Measurements from ENCODE around the gene MRPL44.

The MRPL44 gene

GRCh38 chr2:223928113-223929006 lies 28.9 kb upstream of the MRPL44 start:
- H3K4me3 ChIP-seq (replicated peaks; ENCODE audit: insufficient read depth, low read length), result no peak overlapping the region
- no peaks in the 10 kb centered on the region for H3K27me3 ChIP-seq (ENCODE audit: insufficient read depth, poor library complexity, severe bottlenecking)
- no peak overlapping the region for H3K27ac ChIP-seq (replicated peaks)
- DNase-seq (ENCODE audit: low read depth in 1 of 2, low spot score in 1 of 2), result no peak
- TF ChIP-seq SPI1 (IDR thresholded peaks at IDR 0.05; ENCODE audit: borderline replicate concordance, low read depth), result no peak
- no peak for TF ChIP-seq POLR2AphosphoS5 (IDR thresholded peaks at IDR 0.05; ENCODE audit: low read depth)
- no peak for TF ChIP-seq CTCF (IDR thresholded peaks at IDR 0.05; ENCODE audit: insufficient read depth, low read length)
- TF ChIP-seq, protein P1, sequence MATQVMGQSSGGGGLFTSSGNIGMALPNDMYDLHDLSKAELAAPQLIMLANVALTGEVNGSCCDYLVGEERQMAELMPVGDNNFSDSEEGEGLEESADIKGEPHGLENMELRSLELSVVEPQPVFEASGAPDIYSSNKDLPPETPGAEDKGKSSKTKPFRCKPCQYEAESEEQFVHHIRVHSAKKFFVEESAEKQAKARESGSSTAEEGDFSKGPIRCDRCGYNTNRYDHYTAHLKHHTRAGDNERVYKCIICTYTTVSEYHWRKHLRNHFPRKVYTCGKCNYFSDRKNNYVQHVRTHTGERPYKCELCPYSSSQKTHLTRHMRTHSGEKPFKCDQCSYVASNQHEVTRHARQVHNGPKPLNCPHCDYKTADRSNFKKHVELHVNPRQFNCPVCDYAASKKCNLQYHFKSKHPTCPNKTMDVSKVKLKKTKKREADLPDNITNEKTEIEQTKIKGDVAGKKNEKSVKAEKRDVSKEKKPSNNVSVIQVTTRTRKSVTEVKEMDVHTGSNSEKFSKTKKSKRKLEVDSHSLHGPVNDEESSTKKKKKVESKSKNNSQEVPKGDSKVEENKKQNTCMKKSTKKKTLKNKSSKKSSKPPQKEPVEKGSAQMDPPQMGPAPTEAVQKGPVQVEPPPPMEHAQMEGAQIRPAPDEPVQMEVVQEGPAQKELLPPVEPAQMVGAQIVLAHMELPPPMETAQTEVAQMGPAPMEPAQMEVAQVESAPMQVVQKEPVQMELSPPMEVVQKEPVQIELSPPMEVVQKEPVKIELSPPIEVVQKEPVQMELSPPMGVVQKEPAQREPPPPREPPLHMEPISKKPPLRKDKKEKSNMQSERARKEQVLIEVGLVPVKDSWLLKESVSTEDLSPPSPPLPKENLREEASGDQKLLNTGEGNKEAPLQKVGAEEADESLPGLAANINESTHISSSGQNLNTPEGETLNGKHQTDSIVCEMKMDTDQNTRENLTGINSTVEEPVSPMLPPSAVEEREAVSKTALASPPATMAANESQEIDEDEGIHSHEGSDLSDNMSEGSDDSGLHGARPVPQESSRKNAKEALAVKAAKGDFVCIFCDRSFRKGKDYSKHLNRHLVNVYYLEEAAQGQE (IDR thresholded peaks at IDR 0.05; ENCODE audit: insufficient replicate concordance, low read depth), result no peak
- TF ChIP-seq GABPA (IDR thresholded peaks at IDR 0.05; ENCODE audit: low read depth), result no peak

DNA sequence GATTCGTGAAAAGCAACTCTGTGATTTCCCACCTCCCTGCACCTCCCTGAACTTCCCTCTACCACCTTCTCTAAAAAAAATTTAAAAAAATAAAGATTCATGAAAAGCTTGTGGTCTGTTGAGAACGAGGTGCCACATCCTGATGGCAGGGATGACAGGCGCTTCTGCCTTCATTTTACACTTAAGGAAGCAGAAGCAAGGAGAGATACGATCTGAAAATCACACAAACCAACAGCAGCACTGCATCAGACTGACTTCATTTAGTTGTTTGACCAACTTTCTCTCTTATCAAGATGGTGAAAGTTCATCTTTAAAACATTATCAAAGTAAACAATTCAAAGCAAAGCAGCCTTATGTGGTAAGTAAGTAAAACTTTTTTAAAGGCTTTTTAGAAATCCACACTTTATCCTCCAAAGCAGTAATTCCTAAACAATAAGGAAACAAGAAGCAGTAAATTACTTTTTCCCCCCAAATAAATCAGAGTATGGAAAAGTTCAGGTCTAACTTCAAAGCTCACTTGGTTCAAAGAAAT lies 27.6 kb upstream of the MRPL44 start:
- no peak overlapping the region for H3K27ac ChIP-seq (replicated peaks)
- no peak for TF ChIP-seq SPI1 (IDR thresholded peaks at IDR 0.05; ENCODE audit: borderline replicate concordance, low read depth)
- TF ChIP-seq, protein P1 (IDR thresholded peaks at IDR 0.05; ENCODE audit: insufficient replicate concordance, low read depth), result no peak
- TF ChIP-seq GABPA (IDR thresholded peaks at IDR 0.05; ENCODE audit: low read depth), result no peak
- TF ChIP-seq CTCF (IDR thresholded peaks at IDR 0.05; ENCODE audit: insufficient read depth, low read length), result no peak
- no peak for TF ChIP-seq POLR2AphosphoS5 (IDR thresholded peaks at IDR 0.05; ENCODE audit: low read depth)
- H3K4me3 ChIP-seq (replicated peaks; ENCODE audit: insufficient read depth, low read length), result no peak overlapping the region
- peak in 1 of 2 experiments; percentile 34 for DNase-seq (ENCODE audit: low read depth in 1 of 2, low spot score in 1 of 2)
- no peaks in the 10 kb centered on the region for H3K27me3 ChIP-seq (ENCODE audit: insufficient read depth, poor library complexity, severe bottlenecking)

DNA sequence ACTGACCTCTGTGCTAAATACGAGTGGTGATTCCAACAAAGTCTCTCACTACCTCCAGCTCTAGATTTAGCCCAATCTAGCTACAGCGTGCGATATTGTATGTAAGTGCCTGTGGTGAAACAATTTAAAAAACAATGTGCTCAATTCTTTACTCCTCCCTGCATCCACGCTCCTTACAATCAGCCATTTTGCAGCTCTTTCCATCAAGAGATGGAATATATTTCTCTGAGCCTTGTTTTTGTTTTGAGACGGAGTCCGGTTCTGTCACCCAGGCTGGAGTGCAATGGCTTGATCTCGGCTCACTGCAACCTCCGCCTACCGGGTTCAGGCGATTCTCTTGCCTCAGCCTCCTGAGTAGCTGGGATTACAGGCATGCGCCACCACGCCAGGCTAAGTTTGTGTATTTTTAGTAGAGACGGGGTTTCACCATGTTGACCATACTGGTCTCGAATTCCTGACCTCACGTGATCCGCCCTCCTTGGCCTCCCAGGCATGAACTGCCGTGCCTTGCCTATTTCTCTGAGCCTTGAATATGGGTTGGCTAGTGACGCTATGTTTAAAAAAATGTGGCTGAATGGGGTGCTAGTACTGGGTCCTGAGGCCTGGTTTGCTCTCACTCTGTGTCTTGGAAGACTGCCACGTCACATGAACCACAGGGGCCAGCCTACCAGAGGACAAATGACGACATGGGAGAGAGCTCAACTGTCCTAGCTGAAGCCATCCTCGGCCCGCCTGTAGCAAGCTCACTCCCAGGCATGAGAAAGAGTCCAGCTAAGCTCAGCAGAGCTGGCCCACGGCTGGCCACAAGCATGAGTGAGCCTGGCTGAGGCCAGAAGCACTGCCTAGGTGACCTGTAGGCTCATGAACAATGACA lies 26.9 kb upstream of the MRPL44 start:
- DNase-seq (ENCODE audit: low read depth in 1 of 2, low spot score in 1 of 2), result peak in 1 of 2 experiments; percentile 44
- Histone ChIP-seq H3K27me3 (ENCODE audit: insufficient read depth, poor library complexity, severe bottlenecking) (no peaks in the 10 kb centered on the region), H3K27ac (replicated peaks) (no peak overlapping the region), H3K4me3 (replicated peaks; ENCODE audit: insufficient read depth, low read length) (no peak overlapping the region)
- TF ChIP-seq, protein P1 (IDR thresholded peaks at IDR 0.05; ENCODE audit: insufficient replicate concordance, low read depth), result no peak
- TF ChIP-seq SPI1 (IDR thresholded peaks at IDR 0.05; ENCODE audit: borderline replicate concordance, low read depth) (no peak), GABPA (IDR thresholded peaks at IDR 0.05; ENCODE audit: low read depth) (no peak), CTCF (IDR thresholded peaks at IDR 0.05; ENCODE audit: insufficient read depth, low read length) (no peak), POLR2AphosphoS5 (IDR thresholded peaks at IDR 0.05; ENCODE audit: low read depth) (no peak)

All from HL-60 (cell line).